Measurements from ENCODE around the gene CPNE1. TPM values are rescaled to one million over a fixed set of nuclear protein-coding genes. Genes with fewer than 3 reads are reported as not detected.
"Not testable (repeated sequence)": the region's sequence is repeated elsewhere in the genome, so short reads cannot be mapped to it uniquely, and the experiment has no call there.

CPNE1 gene
- total and polyA plus RNA-seq, 5 donors from 2014 or later = 175 to 398 (median 329) TPM

DNA sequence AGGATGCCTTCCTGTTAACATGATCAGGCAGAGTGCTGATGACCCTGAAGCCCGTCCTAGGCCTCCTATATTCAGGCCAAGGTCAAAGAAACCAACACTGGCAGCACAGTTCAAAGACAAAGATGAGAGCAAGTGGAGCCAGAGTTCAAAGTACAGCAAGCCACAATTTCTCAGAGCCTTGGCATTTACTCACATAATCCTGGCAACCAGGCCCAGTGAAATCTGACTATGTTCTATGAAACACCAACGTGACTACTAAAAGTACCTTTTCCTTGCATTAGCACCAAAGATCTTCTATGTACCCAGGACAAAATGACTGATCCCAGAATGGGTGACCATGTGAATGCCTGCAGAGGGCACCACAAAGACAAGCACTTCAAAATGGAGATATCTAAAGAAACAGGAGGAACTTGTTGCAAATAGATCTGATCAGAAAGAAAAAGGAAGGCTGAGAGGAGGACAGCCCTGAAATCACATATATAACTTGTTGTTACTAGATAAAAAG lies 30.6 kb upstream of the CPNE1 start:
- Mint-ChIP-seq H3K4me1 (peaks cover 20 to 34% (median 24%) of the 10 kb centered on the region in 4 donors), H3K27ac (peak overlapping the region in 2 of 3 donors; percentile 2 to 74), H3K4me3 (peak overlapping the region in 1 of 4 donors; percentile 86), H3K36me3 (peaks cover 15% of the 10 kb centered on the region), H3K9me3 (peaks cover 0 to 1% (median 0%) of the 10 kb centered on the region in 7 donors), H3K27me3 (no peaks in the 10 kb centered on the region)
- Histone ChIP-seq H3K27ac (ENCODE audit: insufficient read depth, low read length, poor library complexity, severe bottlenecking) (no peak overlapping the region), H3K36me3 (ENCODE audit: control insufficient read depth, insufficient read depth, low read length) (peaks cover 41% of the 10 kb centered on the region), H3K27me3 (ENCODE audit: control insufficient read depth, insufficient read depth, low read length) (no peaks in the 10 kb centered on the region), H3K4me3 (ENCODE audit: low read depth, low read length) (no peak overlapping the region), H3K4me1 (ENCODE audit: control insufficient read depth, insufficient read depth, low read length, poor library complexity, severe bottlenecking) (peaks cover 23% of the 10 kb centered on the region), H3K9me3 (ENCODE audit: control insufficient read depth in 2 of 2, low read length in 2 of 2) (no peaks in the 10 kb centered on the region)
- ATAC-seq (ENCODE audit: low read depth in 2 of 2) = no peak
- DNase-seq = no peak

DNA sequence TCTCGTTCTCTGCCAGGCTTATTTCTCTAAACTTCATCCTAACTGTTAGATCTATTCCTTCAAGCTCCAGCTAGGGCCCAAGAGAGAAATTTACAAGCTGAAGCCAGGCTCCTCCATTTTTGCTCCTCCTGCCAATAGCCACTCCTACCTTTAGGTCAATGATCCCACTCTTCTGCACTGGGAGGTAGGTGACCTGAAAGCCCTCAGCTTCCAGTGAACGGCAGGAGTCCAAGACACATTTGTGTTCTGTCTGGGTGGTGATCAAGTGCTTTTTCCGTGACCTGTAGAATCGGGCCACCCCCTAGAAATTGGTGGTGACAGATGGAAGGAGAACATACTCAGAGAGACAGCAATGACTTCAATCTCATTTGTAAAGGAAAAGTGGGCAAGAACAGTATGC lies 25.6 kb upstream of the CPNE1 start:
- no peaks in the 10 kb centered on the region for H3K4me1 ChIP-seq (ENCODE audit: control insufficient read depth, insufficient read depth, low read length, poor library complexity, severe bottlenecking)
- DNase-seq (no peak), ATAC-seq (ENCODE audit: low read depth in 2 of 2) (no peak)
- no peak overlapping the region for H3K27ac Mint-ChIP-seq
- H3K36me3 ChIP-seq (ENCODE audit: control insufficient read depth, insufficient read depth, low read length) = peaks cover 63% of the 10 kb centered on the region
- H3K27me3 Mint-ChIP-seq = no peaks in the 10 kb centered on the region
- H3K4me3 ChIP-seq (ENCODE audit: low read depth, low read length) = no peak overlapping the region
- H3K27me3 ChIP-seq (ENCODE audit: control insufficient read depth, insufficient read depth, low read length) = no peaks in the 10 kb centered on the region
- no peak overlapping the region for H3K4me3 Mint-ChIP-seq
- H3K27ac ChIP-seq (ENCODE audit: insufficient read depth, low read length, poor library complexity, severe bottlenecking) = no peak overlapping the region
- H3K9me3 Mint-ChIP-seq = no peaks in the 10 kb centered on the region
- H3K36me3 Mint-ChIP-seq = peaks cover 29% of the 10 kb centered on the region
- no peaks in the 10 kb centered on the region for H3K9me3 ChIP-seq (ENCODE audit: control insufficient read depth in 2 of 2, low read length in 2 of 2)
- H3K4me1 Mint-ChIP-seq = peaks cover 0 to 4% (median under 1%) of the 10 kb centered on the region in 4 donors

DNA sequence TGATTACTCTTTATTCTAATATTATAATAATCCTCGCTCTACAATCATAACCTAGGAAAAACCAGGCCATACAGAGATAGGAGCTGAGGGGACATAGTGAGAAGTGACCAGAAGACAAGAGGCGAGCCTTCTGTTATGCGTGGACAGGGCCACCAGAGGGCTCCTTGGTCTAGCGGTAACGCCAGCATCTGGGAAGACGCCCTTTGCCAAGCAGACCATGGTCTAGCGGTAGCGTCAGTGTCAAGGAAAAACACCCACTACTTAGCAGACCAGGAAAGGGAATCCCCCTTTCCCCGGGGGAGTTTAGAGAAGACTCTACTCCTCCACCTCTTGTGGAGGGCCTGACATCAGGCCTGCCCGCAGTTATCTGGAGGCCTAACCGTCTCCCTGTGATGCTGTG lies 22.2 kb upstream of the CPNE1 start:
- peaks cover 30% of the 10 kb centered on the region for H3K36me3 Mint-ChIP-seq
- H3K27ac ChIP-seq (ENCODE audit: insufficient read depth, low read length, poor library complexity, severe bottlenecking); H3K27me3 Mint-ChIP-seq; H3K4me1 ChIP-seq (ENCODE audit: control insufficient read depth, insufficient read depth, low read length, poor library complexity, severe bottlenecking); DNase-seq; H3K4me3 Mint-ChIP-seq; H3K9me3 Mint-ChIP-seq; ATAC-seq (ENCODE audit: low read depth in 2 of 2); H3K27me3 ChIP-seq (ENCODE audit: control insufficient read depth, insufficient read depth, low read length); H3K27ac Mint-ChIP-seq; H3K9me3 ChIP-seq (ENCODE audit: control insufficient read depth in 2 of 2, low read length in 2 of 2); H3K4me1 Mint-ChIP-seq; H3K4me3 ChIP-seq (ENCODE audit: low read depth, low read length): not testable (repeated sequence)
- H3K36me3 ChIP-seq (ENCODE audit: control insufficient read depth, insufficient read depth, low read length) = peaks cover 49% of the 10 kb centered on the region

DNA sequence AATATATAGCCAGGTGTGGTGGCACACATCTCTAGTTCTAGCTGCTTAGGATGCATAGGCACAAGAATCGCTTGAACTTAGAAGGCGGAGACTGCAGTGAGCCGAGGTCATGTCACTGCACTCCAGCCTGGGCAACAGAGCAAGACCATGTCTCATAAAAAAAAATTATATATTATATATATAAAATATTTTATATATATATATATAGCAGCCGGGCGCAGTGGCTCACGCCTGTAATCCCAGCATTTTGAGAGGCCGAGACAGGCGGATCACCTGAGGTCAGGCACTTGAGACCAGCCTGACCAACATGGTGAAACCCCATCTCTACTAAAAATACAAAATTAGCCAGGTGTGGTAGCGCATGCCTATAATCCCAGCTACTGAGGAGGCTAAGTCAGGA lies 20.7 kb upstream of the CPNE1 start:
- peaks cover 50% of the 10 kb centered on the region for H3K36me3 ChIP-seq (ENCODE audit: control insufficient read depth, insufficient read depth, low read length)

DNA sequence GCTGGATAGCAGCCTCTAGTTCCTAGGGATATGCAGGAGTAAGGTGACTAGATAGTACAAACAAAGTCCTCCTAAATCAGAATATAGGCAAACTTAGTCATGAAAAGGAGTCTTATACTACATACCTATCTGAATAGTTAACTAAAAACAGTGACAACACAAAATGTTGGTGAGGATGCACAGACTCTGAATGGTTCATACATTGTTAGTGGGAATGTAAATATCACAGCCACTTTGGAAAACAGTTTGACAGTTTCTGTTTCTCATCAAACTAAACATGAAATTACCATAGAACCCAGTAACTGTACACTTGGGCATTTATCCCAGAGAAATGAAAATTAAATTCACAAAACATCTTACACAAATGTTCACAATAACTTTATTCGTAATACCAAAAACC lies 17.3 kb upstream of the CPNE1 start:
- Mint-ChIP-seq H3K4me1 (peaks cover 0 to 2% (median 0%) of the 10 kb centered on the region in 4 donors), H3K36me3 (peaks cover 20% of the 10 kb centered on the region), H3K4me3 (no peak overlapping the region), H3K27me3 (no peaks in the 10 kb centered on the region), H3K27ac (no peak overlapping the region), H3K9me3 (no peaks in the 10 kb centered on the region)
- H3K4me3 ChIP-seq (ENCODE audit: low read depth, low read length) = no peak overlapping the region
- H3K27me3 ChIP-seq (ENCODE audit: control insufficient read depth, insufficient read depth, low read length) = no peaks in the 10 kb centered on the region
- H3K9me3 ChIP-seq (ENCODE audit: control insufficient read depth in 2 of 2, low read length in 2 of 2) = no peaks in the 10 kb centered on the region
- no peaks in the 10 kb centered on the region for H3K4me1 ChIP-seq (ENCODE audit: control insufficient read depth, insufficient read depth, low read length, poor library complexity, severe bottlenecking)
- peaks cover 34% of the 10 kb centered on the region for H3K36me3 ChIP-seq (ENCODE audit: control insufficient read depth, insufficient read depth, low read length)
- DNase-seq (no peak), ATAC-seq (ENCODE audit: low read depth in 2 of 2) (no peak)
- H3K27ac ChIP-seq (ENCODE audit: insufficient read depth, low read length, poor library complexity, severe bottlenecking) = no peak overlapping the region

More for the DNA sequence above, 20.7 kb upstream of the CPNE1 start:
- not testable (repeated sequence) for DNase-seq; H3K9me3 ChIP-seq (ENCODE audit: control insufficient read depth in 2 of 2, low read length in 2 of 2); H3K27me3 ChIP-seq (ENCODE audit: control insufficient read depth, insufficient read depth, low read length); ATAC-seq (ENCODE audit: low read depth in 2 of 2); H3K27me3 Mint-ChIP-seq; H3K27ac Mint-ChIP-seq; H3K4me3 Mint-ChIP-seq; H3K4me1 ChIP-seq (ENCODE audit: control insufficient read depth, insufficient read depth, low read length, poor library complexity, severe bottlenecking); H3K4me1 Mint-ChIP-seq; H3K27ac ChIP-seq (ENCODE audit: insufficient read depth, low read length, poor library complexity, severe bottlenecking); H3K4me3 ChIP-seq (ENCODE audit: low read depth, low read length); H3K9me3 Mint-ChIP-seq
- H3K36me3 Mint-ChIP-seq = peaks cover 40% of the 10 kb centered on the region

DNA sequence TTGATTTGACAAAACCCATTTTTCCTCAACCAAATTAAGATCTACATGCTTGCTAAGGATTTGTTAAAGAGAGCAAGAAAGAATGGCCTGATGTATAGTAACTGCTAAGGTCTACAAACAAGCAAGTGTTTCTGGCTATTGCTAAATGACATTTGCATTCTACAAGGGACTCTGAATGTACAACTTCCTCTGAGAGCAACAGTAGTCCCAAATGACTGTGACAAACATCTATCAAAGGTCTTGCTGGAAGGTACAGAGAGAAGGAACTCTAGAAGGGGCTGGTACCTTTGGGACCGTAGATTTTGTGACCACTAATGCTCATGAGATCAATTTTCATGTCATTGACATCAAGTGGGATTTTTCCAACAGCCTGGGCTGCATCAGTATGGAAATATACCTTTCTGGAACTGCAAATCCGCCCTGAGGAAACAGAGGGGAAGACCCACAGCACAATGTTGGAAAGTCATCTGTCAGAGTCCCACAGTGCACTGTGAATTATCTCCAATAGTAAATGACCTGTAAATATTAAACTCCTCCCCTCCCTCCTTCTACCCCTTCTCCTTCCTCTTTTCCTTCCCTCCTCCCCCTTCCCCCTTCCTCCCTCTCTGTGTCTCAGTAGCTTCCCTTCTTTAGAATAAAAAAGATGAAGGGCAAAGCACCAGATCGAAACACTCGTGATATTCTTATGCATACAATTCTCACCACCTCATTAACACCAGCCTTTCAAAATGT lies 15.9 kb upstream of the CPNE1 start:
- no peak for ATAC-seq (ENCODE audit: low read depth in 2 of 2)
- no peak overlapping the region for H3K4me3 Mint-ChIP-seq

DNA sequence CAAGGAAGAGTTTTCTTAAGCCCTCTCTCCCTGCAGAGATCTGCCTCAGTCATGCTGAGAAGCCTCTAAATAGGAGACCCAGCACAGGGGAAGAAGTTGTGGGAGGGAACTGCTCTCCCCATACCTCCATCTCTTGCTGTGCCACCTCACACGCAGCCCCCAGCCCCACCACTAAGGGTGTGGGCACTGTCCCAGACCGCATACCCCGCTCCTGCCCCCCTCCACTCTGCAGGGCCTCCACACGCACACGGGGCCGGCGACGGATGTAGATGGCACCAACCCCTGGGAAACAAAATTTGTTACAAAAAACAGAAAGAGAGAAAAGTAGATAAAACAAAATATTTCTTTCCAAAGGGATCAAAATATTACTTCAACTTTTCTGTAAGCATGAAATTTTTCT lies 10.2 kb upstream of the CPNE1 start:
- H3K4me1 ChIP-seq (ENCODE audit: control insufficient read depth, insufficient read depth, low read length, poor library complexity, severe bottlenecking) = no peaks in the 10 kb centered on the region
- Mint-ChIP-seq H3K4me1 (peaks cover 0 to 4% (median 0%) of the 10 kb centered on the region in 4 donors), H3K27ac (no peak overlapping the region), H3K27me3 (no peaks in the 10 kb centered on the region), H3K36me3 (peaks cover 28% of the 10 kb centered on the region), H3K4me3 (no peak overlapping the region), H3K9me3 (no peaks in the 10 kb centered on the region)
- no peak overlapping the region for H3K4me3 ChIP-seq (ENCODE audit: low read depth, low read length)
- peaks cover 41% of the 10 kb centered on the region for H3K36me3 ChIP-seq (ENCODE audit: control insufficient read depth, insufficient read depth, low read length)
- H3K27ac ChIP-seq (ENCODE audit: insufficient read depth, low read length, poor library complexity, severe bottlenecking) = no peak overlapping the region
- no peaks in the 10 kb centered on the region for H3K27me3 ChIP-seq (ENCODE audit: control insufficient read depth, insufficient read depth, low read length)
- H3K9me3 ChIP-seq (ENCODE audit: control insufficient read depth in 2 of 2, low read length in 2 of 2) = no peaks in the 10 kb centered on the region
- ATAC-seq (ENCODE audit: low read depth in 2 of 2) (no peak), DNase-seq (no peak)

More for the DNA sequence above, 15.9 kb upstream of the CPNE1 start:
- Mint-ChIP-seq H3K4me1 (peaks cover 0 to 2% (median 0%) of the 10 kb centered on the region in 4 donors), H3K9me3 (no peaks in the 10 kb centered on the region), H3K27me3 (no peaks in the 10 kb centered on the region), H3K36me3 (peaks cover 20% of the 10 kb centered on the region), H3K27ac (peak overlapping the region in 2 of 3 donors; percentile 22 to 49)
- H3K27ac ChIP-seq (ENCODE audit: insufficient read depth, low read length, poor library complexity, severe bottlenecking) = no peak overlapping the region
- peaks cover 28% of the 10 kb centered on the region for H3K36me3 ChIP-seq (ENCODE audit: control insufficient read depth, insufficient read depth, low read length)
- no peaks in the 10 kb centered on the region for H3K27me3 ChIP-seq (ENCODE audit: control insufficient read depth, insufficient read depth, low read length)
- no peak overlapping the region for H3K4me3 ChIP-seq (ENCODE audit: low read depth, low read length)
- H3K4me1 ChIP-seq (ENCODE audit: control insufficient read depth, insufficient read depth, low read length, poor library complexity, severe bottlenecking) = no peaks in the 10 kb centered on the region
- H3K9me3 ChIP-seq (ENCODE audit: control insufficient read depth in 2 of 2, low read length in 2 of 2) = no peaks in the 10 kb centered on the region
- no peak for DNase-seq

DNA sequence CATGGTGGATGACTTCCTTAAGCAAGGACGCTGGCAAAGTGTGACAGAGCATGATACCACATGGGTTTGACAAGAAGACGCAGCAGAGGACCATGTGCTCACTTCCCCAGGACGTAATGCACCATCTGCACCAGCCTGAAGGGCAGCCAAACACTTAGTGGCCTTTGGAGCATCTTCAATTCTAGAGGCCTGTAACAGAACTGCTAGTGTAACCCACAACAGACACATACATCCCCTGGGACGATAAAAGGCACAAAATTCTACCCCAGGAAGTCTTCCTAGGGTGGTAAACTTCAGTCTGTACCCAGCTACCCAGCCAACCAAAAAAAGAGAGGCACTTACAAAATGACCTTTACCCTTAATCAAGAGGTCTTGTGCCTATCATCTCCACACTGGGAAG lies 9.2 kb upstream of the CPNE1 start:
- Histone ChIP-seq H3K36me3 (ENCODE audit: control insufficient read depth, insufficient read depth, low read length) (peaks cover 46% of the 10 kb centered on the region), H3K4me3 (ENCODE audit: low read depth, low read length) (no peak overlapping the region), H3K9me3 (ENCODE audit: control insufficient read depth in 2 of 2, low read length in 2 of 2) (no peaks in the 10 kb centered on the region), H3K27ac (ENCODE audit: insufficient read depth, low read length, poor library complexity, severe bottlenecking) (no peak overlapping the region), H3K27me3 (ENCODE audit: control insufficient read depth, insufficient read depth, low read length) (no peaks in the 10 kb centered on the region), H3K4me1 (ENCODE audit: control insufficient read depth, insufficient read depth, low read length, poor library complexity, severe bottlenecking) (no peaks in the 10 kb centered on the region)
- H3K36me3 Mint-ChIP-seq = peaks cover 37% of the 10 kb centered on the region
- peaks cover 0 to 3% (median 0%) of the 10 kb centered on the region in 4 donors for H3K4me1 Mint-ChIP-seq
- no peaks in the 10 kb centered on the region for H3K9me3 Mint-ChIP-seq
- H3K27me3 Mint-ChIP-seq = no peaks in the 10 kb centered on the region
- no peak for ATAC-seq (ENCODE audit: low read depth in 2 of 2)
- no peak for DNase-seq
- H3K27ac Mint-ChIP-seq = no peak overlapping the region
- H3K4me3 Mint-ChIP-seq = no peak overlapping the region
